Prostate gland (tissue), 1 donor: Measurements from ENCODE around the gene PTGER3.

Experiments
- POLR2A ChIP-seq: fragments of 450-650 bp; IDR thresholded peaks from one replicate; pipeline ENCODE4 v1.6.1; 2016; ENCODE audit warnings: antibody characterized with exemption, mild to moderate bottlenecking
- POLR2AphosphoS5 ChIP-seq: sonication (generic); formaldehyde crosslinking; IDR thresholded peaks from one replicate; pipeline ENCODE4 v1.6.1; 2017; ENCODE audit warnings: antibody characterized with exemption

DNA sequence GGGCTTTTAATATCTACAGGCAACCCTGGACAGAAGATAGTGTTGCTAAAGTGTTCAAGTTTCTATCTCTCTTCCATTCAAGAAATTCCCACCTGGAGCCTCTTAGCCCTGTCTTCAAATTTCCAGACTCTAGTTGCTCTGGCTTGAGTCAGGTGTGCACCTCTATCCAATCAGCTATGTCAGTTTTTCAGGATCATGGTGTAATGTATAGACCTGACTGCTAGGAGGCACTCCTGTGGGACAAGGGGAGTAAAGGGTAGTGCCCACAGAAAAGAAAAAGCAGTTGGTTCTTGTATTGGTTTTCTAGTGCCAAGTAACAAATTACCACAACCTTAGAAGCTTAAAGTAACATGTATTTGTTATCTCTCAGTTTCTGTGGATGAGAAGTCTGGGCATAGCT is 39.4 kb upstream of the PTGER3 start:
- TF ChIP-seq POLR2AphosphoS5 (no peak), POLR2A (no peak)
